Small intestine (tissue), 7 donors: ENCODE measurements around the gene ASCL2. TPM values are rescaled to one million over a fixed set of nuclear protein-coding genes. Genes with fewer than 3 reads are reported as not detected.

ENCODE experiments used
- DNase-seq, 2 donors: peaks; one replicate each; pipeline versions ENCODE4 v3.0.0 to v3.0.0-alpha.2; 2013
- FAIRE-seq: peaks from 2 replicates; lab custom pipeline; 2012; peaks lifted over from hg19 to GRCh38; lab: Jason Lieb, UNC
- H3K27ac ChIP-seq, 3 donors: one replicate each; pipeline ENCODE4 v1.5.1; 2013; ENCODE audit warnings: low read length in 2 of 3, mild to moderate bottlenecking in 2 of 3, control low read depth in 1 of 3, inconsistent platforms in 1 of 3, low read depth in 1 of 3, moderate library complexity in 1 of 3
- H3K27me3 ChIP-seq, 3 donors: one replicate each; pipeline ENCODE4 v1.6.1; 2013; ENCODE audit warnings: low read length in 3 of 3, inconsistent platforms in 1 of 3; ENCODE audit not compliant: control insufficient read depth in 3 of 3, insufficient read depth in 3 of 3
- H3K36me3 ChIP-seq, 3 donors: one replicate each; pipeline ENCODE4 v1.6.1; 2013; ENCODE audit warnings: low read length in 3 of 3, inconsistent platforms in 1 of 3, low read depth in 1 of 3, mild to moderate bottlenecking in 1 of 3, moderate library complexity in 1 of 3; ENCODE audit not compliant: control insufficient read depth in 3 of 3, insufficient read depth in 2 of 3
- H3K4me1 ChIP-seq, 3 donors: one replicate each; pipeline ENCODE4 v1.6.1; 2013; ENCODE audit warnings: low read length in 2 of 3, inconsistent platforms in 1 of 3, low read depth in 1 of 3, mild to moderate bottlenecking in 1 of 3, moderate library complexity in 1 of 3; ENCODE audit not compliant: control insufficient read depth in 3 of 3, insufficient read depth in 2 of 3
- H3K4me3 ChIP-seq, 3 donors: one replicate each; pipeline ENCODE4 v1.5.1; 2013; ENCODE audit warnings: low read length in 3 of 3, control low read depth in 1 of 3, inconsistent platforms in 1 of 3, low read depth in 1 of 3, mild to moderate bottlenecking in 1 of 3, moderate library complexity in 1 of 3
- H3K9me3 ChIP-seq, 2 donors: one replicate each; pipeline ENCODE4 v1.6.1; 2013; ENCODE audit warnings: low read depth in 1 of 2, low read length in 1 of 2; ENCODE audit not compliant: control insufficient read depth in 2 of 2, insufficient read depth in 1 of 2
- WGBS, 3 donors: extraction: QIAGEN DNeasy Blood & Tissue Kit; methylation state at CpG; one replicate each; pipeline ENCODE4 v1.1.7; 2013; 5-methylcytosine and 5-hydroxymethylcytosine counted together
- polyA plus RNA-seq, 4 donors: library from polyadenylated mRNA; stranded (reverse) in 3 of 4; unstranded in 1 of 4; fragments of 200-250 nt in 3 of 4; fragments of 120-200 nt in 1 of 4; gene quantifications; one replicate each; pipeline versions ENCODE4 v1.2.1 to v1.2.3, GENCODE V29; 2013
- donor health status: healthy with polysubstance abuse.
- donor health status: control.
- donor health status: control.
- donor health status: Bipolar disorder and iron deficiency.
- donor health status: healthy.

ASCL2 gene
- polyA plus RNA-seq, 4 donors = 0.89 to 16.5 (median 9.4) TPM

- no peak for FAIRE-seq
- no peak overlapping the region for H3K4me3 ChIP-seq
- peak overlapping the region; percentile 14 to 95 (median 84) for H3K27ac ChIP-seq
- 23 to 59% (median 54%) methylated on average over 4 of the region's 4 CpGs for WGBS, 3 donors
- no peaks in the 10 kb centered on the region for H3K9me3 ChIP-seq
- H3K36me3 ChIP-seq = peaks cover 0 to 7% (median 0%) of the 10 kb centered on the region in 3 donors
- peaks cover 0 to 57% (median 0%) of the 10 kb centered on the region in 3 donors for H3K4me1 ChIP-seq
- peak in 1 of 2 donors; percentile 66 for DNase-seq
- H3K27me3 ChIP-seq = no peaks in the 10 kb centered on the region
Observed at GRCh38 chr11:2306452-2306823, 36.0 kb upstream of the ASCL2 start.

- FAIRE-seq (no peak), DNase-seq (peak in 1 of 2 donors; percentile 43)
- H3K27ac ChIP-seq = peak overlapping the region; percentile 14 to 95 (median 84)
- H3K4me3 ChIP-seq = no peak overlapping the region
- peaks cover 0 to 7% (median 0%) of the 10 kb centered on the region in 3 donors for H3K36me3 ChIP-seq
- H3K4me1 ChIP-seq = peaks cover 0 to 62% (median 0%) of the 10 kb centered on the region in 3 donors
- no peaks in the 10 kb centered on the region for H3K27me3 ChIP-seq
- H3K9me3 ChIP-seq = no peaks in the 10 kb centered on the region
- 35 to 68% (median 64%) methylated on average over 12 of the region's 12 CpGs for WGBS, 3 donors
Observed at GRCh38 chr11:2305788-2306451, 35.5 kb upstream of the ASCL2 start.

- no peaks in the 10 kb centered on the region for H3K27me3 ChIP-seq
- no peak overlapping the region for H3K4me3 ChIP-seq
- WGBS, 3 donors = 24 to 31% (median 30%) methylated on average over 9 to 10 of the region's 10 CpGs
- FAIRE-seq (no peak), DNase-seq (peak; percentile 63 to 89)
- H3K9me3 ChIP-seq = no peaks in the 10 kb centered on the region
- peak overlapping the region; percentile 14 to 95 (median 84) for H3K27ac ChIP-seq
- peaks cover 0 to 68% (median 0%) of the 10 kb centered on the region in 3 donors for H3K4me1 ChIP-seq
- H3K36me3 ChIP-seq = peaks cover 0 to 7% (median 0%) of the 10 kb centered on the region in 3 donors
Observed at GRCh38 chr11:2305140-2305778, 34.9 kb upstream of the ASCL2 start.

GRCh38 chr11:2304506-2305139 lies 34.2 kb upstream of the ASCL2 start:
- Histone ChIP-seq H3K27me3 (no peaks in the 10 kb centered on the region), H3K4me1 (peaks cover 0 to 71% (median 0%) of the 10 kb centered on the region in 3 donors), H3K36me3 (peaks cover 0 to 7% (median 0%) of the 10 kb centered on the region in 3 donors), H3K9me3 (no peaks in the 10 kb centered on the region), H3K4me3 (peak overlapping the region in 1 of 3 donors; percentile 5), H3K27ac (peak overlapping the region in 2 of 3 donors; percentile 84 to 95)
- FAIRE-seq (no peak), DNase-seq (peak in 1 of 2 donors; percentile 79)
- 53 to 63% (median 58%) methylated on average over 11 to 14 of the region's 14 CpGs for WGBS, 3 donors

GRCh38 chr11:2303627-2304505 lies 33.5 kb upstream of the ASCL2 start:
- DNase-seq (peak; percentile 29 to 85), FAIRE-seq (no peak)
- peak overlapping the region in 1 of 3 donors; percentile 5 for H3K4me3 ChIP-seq
- H3K9me3 ChIP-seq = no peaks in the 10 kb centered on the region
- peak overlapping the region in 2 of 3 donors; percentile 66 to 95 for H3K27ac ChIP-seq
- no peaks in the 10 kb centered on the region for H3K27me3 ChIP-seq
- H3K4me1 ChIP-seq = peaks cover 0 to 79% (median 0%) of the 10 kb centered on the region in 3 donors
- peaks cover 0 to 7% (median 0%) of the 10 kb centered on the region in 3 donors for H3K36me3 ChIP-seq
- WGBS, 3 donors = 62 to 70% (median 68%) methylated on average over 15 of the region's 15 CpGs

- Histone ChIP-seq H3K4me3 (no peak overlapping the region), H3K4me1 (peaks cover 0 to 82% (median 0%) of the 10 kb centered on the region in 3 donors)
Observed at GRCh38 chr11:2302896-2303626, 32.7 kb upstream of the ASCL2 start.

GRCh38 chr11:2302306-2302895 lies 32.0 kb upstream of the ASCL2 start:
- H3K4me1 ChIP-seq = peaks cover 0 to 81% (median 0%) of the 10 kb centered on the region in 3 donors
- H3K27me3 ChIP-seq = no peaks in the 10 kb centered on the region
- WGBS, 3 donors = 66 to 78% (median 67%) methylated on average over 14 to 16 of the region's 16 CpGs
- no peaks in the 10 kb centered on the region for H3K9me3 ChIP-seq
- H3K4me3 ChIP-seq = peak overlapping the region in 1 of 3 donors; percentile 20
- DNase-seq (peak in 1 of 2 donors; percentile 33), FAIRE-seq (no peak)
- peak overlapping the region in 2 of 3 donors; percentile 77 to 95 for H3K27ac ChIP-seq
- H3K36me3 ChIP-seq = peaks cover 0 to 10% (median 0%) of the 10 kb centered on the region in 3 donors

More at GRCh38 chr11:2302896-2303626, 32.7 kb upstream of the ASCL2 start:
- H3K36me3 ChIP-seq = peaks cover 0 to 9% (median 0%) of the 10 kb centered on the region in 3 donors
- no peaks in the 10 kb centered on the region for H3K27me3 ChIP-seq
- DNase-seq (no peak), FAIRE-seq (no peak)
- H3K27ac ChIP-seq = peak overlapping the region; percentile 17 to 95 (median 77)
- WGBS, 3 donors = 57 to 65% (median 59%) methylated on average over 17 to 18 of the region's 18 CpGs
- H3K9me3 ChIP-seq = no peaks in the 10 kb centered on the region
